DOHH2 (cell line): Measurements from ENCODE around the gene TSPAN5.

Experiments used
- H3F3A ChIP-seq: fragments of 200-600 bp; sonication (generic), shearing (Covaris generic); 2 replicates; pipeline ENCODE4 v1.6.0; 2016; ENCODE audit warnings: antibody characterized with exemption, mild to moderate bottlenecking; ENCODE audit not compliant: control insufficient read depth, insufficient read depth
- H3K27ac ChIP-seq: fragments of 200-600 bp; sonication (generic); 2 replicates; pipeline ENCODE4 v1.5.1; 2014; ENCODE audit warnings: low read depth, mild to moderate bottlenecking, low read length, moderate library complexity
- H3K27me3 ChIP-seq: fragments of 200-600 bp; sonication (generic); 2 replicates; pipeline ENCODE4 v1.6.1; 2014; ENCODE audit warnings: mild to moderate bottlenecking, low read length, mixed read lengths; ENCODE audit not compliant: control insufficient read depth
- H3K36me3 ChIP-seq: fragments of 200-600 bp; sonication (generic); 2 replicates; pipeline ENCODE4 v1.6.1; 2014; ENCODE audit warnings: mild to moderate bottlenecking, low read length, moderate library complexity, mixed read lengths; ENCODE audit not compliant: control insufficient read depth
- H3K4me1 ChIP-seq: fragments of 200-600 bp; sonication (generic); 2 replicates; pipeline ENCODE4 v1.6.1; 2014; ENCODE audit warnings: mild to moderate bottlenecking, low read length, mixed read lengths; ENCODE audit not compliant: control insufficient read depth
- H3K4me2 ChIP-seq: fragments of 200-600 bp; sonication (generic); 2 replicates; pipeline ENCODE4 v1.6.0; 2014; ENCODE audit warnings: mild to moderate bottlenecking, low read length, moderate library complexity
- H3K4me3 ChIP-seq: fragments of 200-600 bp; sonication (generic); 2 replicates; pipeline ENCODE4 v1.5.1; 2014; ENCODE audit warnings: mild to moderate bottlenecking, low read length, mixed read lengths
- H3K79me2 ChIP-seq: fragments of 200-600 bp; sonication (generic); 2 replicates; pipeline ENCODE4 v1.6.1; 2014; ENCODE audit warnings: mild to moderate bottlenecking, low read length, mixed read lengths; ENCODE audit not compliant: control insufficient read depth
- H3K9me2 ChIP-seq: fragments of 200-600 bp; sonication (generic); replicated peaks from 2 replicates; pipeline ENCODE4 v1.6.1; 2014; ENCODE audit warnings: mild to moderate bottlenecking, low read length, mixed read lengths; ENCODE audit not compliant: control insufficient read depth
- H3K9me3 ChIP-seq: fragments of 200-600 bp; sonication (generic); 2 replicates; pipeline ENCODE4 v1.6.1; 2014; ENCODE audit warnings: antibody characterized with exemption, low read length, mixed read lengths; ENCODE audit not compliant: control insufficient read depth, insufficient read depth
- H4K20me1 ChIP-seq: fragments of 200-600 bp; sonication (generic); 2 replicates; pipeline ENCODE4 v1.6.0; 2014; ENCODE audit warnings: low read depth, mild to moderate bottlenecking, antibody characterized with exemption, low read length, moderate library complexity; ENCODE audit not compliant: control insufficient read depth, insufficient read depth
- EZH2phosphoT487 ChIP-seq: fragments of 200-600 bp; sonication (generic); IDR thresholded peaks from 2 replicates; pipeline ENCODE4 v1.6.1; 2017; ENCODE audit warnings: borderline replicate concordance, mild to moderate bottlenecking, antibody characterized with exemption, low read length, moderate library complexity, mixed read lengths
- TF ChIP-seq, protein P1 (sequence below): fragments of 200-600 bp; sonication (generic); IDR thresholded peaks from one replicate; pipeline ENCODE4 v1.5.1; 2014; ENCODE audit warnings: antibody characterized with exemption, mild to moderate bottlenecking, low read depth, low read length; ENCODE audit not compliant: poor library complexity, severe bottlenecking

Gene TSPAN5

GRCh38 chr4:98470831-98471230, 187.6 kb downstream of the TSPAN5 start:
- no peak overlapping the region for H3K27ac ChIP-seq
- no peaks in the 10 kb centered on the region for H4K20me1 ChIP-seq
- peaks cover 18% of the 10 kb centered on the region for H3K27me3 ChIP-seq
- H3K4me3 ChIP-seq: no peak overlapping the region
- H3F3A ChIP-seq: no peaks in the 10 kb centered on the region
- 0 out of 2 replicates have a peak, but pooled peaks cover 4% of the 10 kb centered on the region for H3K4me1 ChIP-seq
- no peaks in the 10 kb centered on the region for H3K9me2 ChIP-seq
- H3K4me2 ChIP-seq: no peak overlapping the region
- H3K9me3 ChIP-seq: no peaks in the 10 kb centered on the region
- no peak for TF ChIP-seq EZH2phosphoT487
- TF ChIP-seq, protein P1, sequence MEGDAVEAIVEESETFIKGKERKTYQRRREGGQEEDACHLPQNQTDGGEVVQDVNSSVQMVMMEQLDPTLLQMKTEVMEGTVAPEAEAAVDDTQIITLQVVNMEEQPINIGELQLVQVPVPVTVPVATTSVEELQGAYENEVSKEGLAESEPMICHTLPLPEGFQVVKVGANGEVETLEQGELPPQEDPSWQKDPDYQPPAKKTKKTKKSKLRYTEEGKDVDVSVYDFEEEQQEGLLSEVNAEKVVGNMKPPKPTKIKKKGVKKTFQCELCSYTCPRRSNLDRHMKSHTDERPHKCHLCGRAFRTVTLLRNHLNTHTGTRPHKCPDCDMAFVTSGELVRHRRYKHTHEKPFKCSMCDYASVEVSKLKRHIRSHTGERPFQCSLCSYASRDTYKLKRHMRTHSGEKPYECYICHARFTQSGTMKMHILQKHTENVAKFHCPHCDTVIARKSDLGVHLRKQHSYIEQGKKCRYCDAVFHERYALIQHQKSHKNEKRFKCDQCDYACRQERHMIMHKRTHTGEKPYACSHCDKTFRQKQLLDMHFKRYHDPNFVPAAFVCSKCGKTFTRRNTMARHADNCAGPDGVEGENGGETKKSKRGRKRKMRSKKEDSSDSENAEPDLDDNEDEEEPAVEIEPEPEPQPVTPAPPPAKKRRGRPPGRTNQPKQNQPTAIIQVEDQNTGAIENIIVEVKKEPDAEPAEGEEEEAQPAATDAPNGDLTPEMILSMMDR: no peak
- no peaks in the 10 kb centered on the region for H3K36me3 ChIP-seq
- no peaks in the 10 kb centered on the region for H3K79me2 ChIP-seq

DNA sequence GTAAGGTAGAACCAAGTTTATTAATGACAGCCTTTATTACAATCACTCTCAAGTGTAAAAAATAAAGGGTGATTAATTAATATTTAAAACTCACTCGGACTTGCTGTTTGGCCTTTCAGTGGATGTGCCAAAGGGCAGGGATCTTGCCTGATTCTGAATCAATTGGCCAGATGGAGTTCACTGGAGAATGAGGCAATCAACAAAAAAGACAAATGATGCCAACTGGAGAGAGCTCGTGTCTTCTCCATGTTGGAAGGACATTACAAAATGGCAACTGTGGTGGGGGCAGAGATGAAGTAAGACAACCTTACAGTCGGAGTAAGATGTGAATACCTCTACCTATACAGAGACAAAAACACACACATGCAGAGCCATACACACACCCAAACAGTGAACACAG, 188.0 kb downstream of the TSPAN5 start:
- no peaks in the 10 kb centered on the region for H3K79me2 ChIP-seq
- H3K9me3 ChIP-seq: no peaks in the 10 kb centered on the region
- peaks cover 18% of the 10 kb centered on the region for H3K27me3 ChIP-seq
- H3K4me3 ChIP-seq: no peak overlapping the region
- 0 out of 2 replicates have a peak, but pooled peaks cover 4% of the 10 kb centered on the region for H3K4me1 ChIP-seq
- TF ChIP-seq, protein P1: no peak
- TF ChIP-seq EZH2phosphoT487: no peak
- no peak overlapping the region for H3K4me2 ChIP-seq
- no peak overlapping the region for H3K27ac ChIP-seq
- no peaks in the 10 kb centered on the region for H3K36me3 ChIP-seq
- no peaks in the 10 kb centered on the region for H4K20me1 ChIP-seq
- no peaks in the 10 kb centered on the region for H3K9me2 ChIP-seq
- H3F3A ChIP-seq: no peaks in the 10 kb centered on the region

DNA sequence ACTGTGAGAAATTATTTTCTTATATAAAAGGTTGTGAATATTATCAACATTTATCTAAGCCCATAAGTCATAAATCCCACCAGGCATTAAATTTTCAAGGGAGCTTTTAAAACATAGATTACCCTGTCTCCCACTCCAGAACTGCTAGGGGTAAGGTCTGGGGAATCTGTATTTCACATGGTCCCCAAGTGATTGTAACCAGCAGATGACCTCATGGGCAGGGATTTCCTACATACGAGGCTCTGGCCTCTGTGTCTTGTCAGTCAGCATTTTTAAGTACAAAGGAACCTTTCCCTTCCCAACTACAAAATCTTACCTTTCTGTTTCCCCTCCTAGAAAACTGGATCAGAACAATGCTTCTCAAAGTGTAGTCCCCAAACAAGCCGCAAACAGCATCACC, 188.6 kb downstream of the TSPAN5 start:
- Histone ChIP-seq H3K4me3 (no peak overlapping the region), H3K27ac (no peak overlapping the region), H3K36me3 (no peaks in the 10 kb centered on the region), H3K4me2 (no peak overlapping the region), H3K9me2 (no peaks in the 10 kb centered on the region), H4K20me1 (no peaks in the 10 kb centered on the region), H3K27me3 (peaks cover 18% of the 10 kb centered on the region), H3K4me1 (0 out of 2 replicates have a peak, but pooled peaks cover 4% of the 10 kb centered on the region), H3K79me2 (no peaks in the 10 kb centered on the region), H3K9me3 (no peaks in the 10 kb centered on the region), H3F3A (no peaks in the 10 kb centered on the region)
- TF ChIP-seq, protein P1: no peak
- no peak for TF ChIP-seq EZH2phosphoT487

- Histone ChIP-seq H3K27ac (no peak overlapping the region), H4K20me1 (no peaks in the 10 kb centered on the region), H3K36me3 (no peaks in the 10 kb centered on the region), H3K27me3 (peaks cover 18% of the 10 kb centered on the region), H3K9me3 (no peaks in the 10 kb centered on the region), H3K4me2 (no peak overlapping the region), H3K4me3 (no peak overlapping the region), H3F3A (no peaks in the 10 kb centered on the region), H3K4me1 (0 out of 2 replicates have a peak, but pooled peaks cover 4% of the 10 kb centered on the region), H3K79me2 (no peaks in the 10 kb centered on the region), H3K9me2 (no peaks in the 10 kb centered on the region)
- TF ChIP-seq EZH2phosphoT487: no peak
Measured at GRCh38 chr4:98468709-98469108, 189.7 kb downstream of the TSPAN5 start.
